Naive thymus-derived CD4-positive, alpha-beta T cell (primary cell): Measurements from ENCODE around the gene KRTAP2-3. TPM values are rescaled to one million over a fixed set of nuclear protein-coding genes. Genes with fewer than 3 reads are reported as not detected.
"Not testable (repeated sequence)": the region's sequence is repeated elsewhere in the genome, so short reads cannot be mapped to it uniquely, and the experiment has no call there.

Experiments used
- ATAC-seq: fragments of 150-1000 bp; cut with Tn5 transposase; 2 replicates; pipeline ENCODE4 v1.10.0; 2021; ENCODE audit warnings: mild to moderate bottlenecking, moderate library complexity
- CTCF ChIA-PET: fragments of 350-600 bp; sonication (Branson Sonifier 250); formaldehyde crosslinking; loops from one replicate; lab custom pipeline; 2021; ENCODE audit warnings: antibody characterized with exemption; lab: Charles Lee
- POLR2A ChIA-PET: fragments of 350-600 bp; sonication (Branson Sonifier 250); formaldehyde crosslinking; loops from one replicate; lab custom pipeline; 2021; ENCODE audit warnings: antibody characterized with exemption, inconsistent platforms; lab: Charles Lee
- DNase-seq, 9 donors: peaks; one replicate each; pipeline versions ENCODE4 v3.0.0 to v3.0.0-alpha.2; 2020 to 2022; ENCODE audit warnings: mixed read lengths in 1 of 9
- H3K27ac ChIP-seq: one replicate; pipeline ENCODE4 v1.7.0; 2013; ENCODE audit warnings: mild to moderate bottlenecking, low read depth, low read length, moderate library complexity
- H3K27me3 ChIP-seq, 2 donors: one replicate each; pipeline ENCODE4 v1.7.0; 2013; ENCODE audit warnings: low read length in 2 of 2, mild to moderate bottlenecking in 2 of 2, moderate library complexity in 2 of 2; ENCODE audit not compliant: control insufficient read depth in 2 of 2, insufficient read depth in 2 of 2
- H3K36me3 ChIP-seq, 3 experiments: 1 replicate in 2 of 3; 2 replicates in 1 of 3; pipeline ENCODE4 v1.7.0; 2013; ENCODE audit warnings: low read length in 3 of 3, mild to moderate bottlenecking in 3 of 3, moderate library complexity in 1 of 3; ENCODE audit not compliant: insufficient read depth in 3 of 3, control insufficient read depth in 2 of 3
- H3K4me1 ChIP-seq, 2 donors: one replicate each; pipeline ENCODE4 v1.7.0; 2013; ENCODE audit warnings: low read length in 2 of 2, mild to moderate bottlenecking in 2 of 2, moderate library complexity in 1 of 2; ENCODE audit not compliant: control insufficient read depth in 2 of 2, insufficient read depth in 2 of 2
- H3K4me3 ChIP-seq: 2 replicates; pipeline ENCODE4 v1.7.0; 2013; ENCODE audit warnings: mild to moderate bottlenecking, low read length
- H3K9me3 ChIP-seq, 3 experiments: 1 replicate in 2 of 3; 2 replicates in 1 of 3; pipeline ENCODE4 v1.7.0; 2013; ENCODE audit warnings: low read length in 3 of 3; ENCODE audit not compliant: control insufficient read depth in 2 of 3
- H3K27ac Mint-ChIP-seq, 9 donors: one replicate each; pipeline ENCODE4 v1.8.0; 2020 to 2022; ENCODE audit warnings: mixed read lengths in 9 of 9, mild to moderate bottlenecking in 8 of 9, moderate library complexity in 5 of 9, inconsistent platforms in 2 of 9
- H3K27me3 Mint-ChIP-seq, 5 donors: one replicate each; pipeline ENCODE4 v1.8.0; 2021 to 2022; ENCODE audit warnings: mixed read lengths in 5 of 5, mild to moderate bottlenecking in 1 of 5
- H3K36me3 Mint-ChIP-seq, 5 donors: one replicate each; pipeline ENCODE4 v1.8.0; 2020 to 2022; ENCODE audit warnings: mixed read lengths in 5 of 5, mild to moderate bottlenecking in 3 of 5, inconsistent platforms in 1 of 5
- H3K4me1 Mint-ChIP-seq, 7 donors: one replicate each; pipeline ENCODE4 v1.8.0; 2020 to 2022; ENCODE audit warnings: mixed read lengths in 7 of 7, mild to moderate bottlenecking in 3 of 7, inconsistent platforms in 1 of 7
- H3K4me3 Mint-ChIP-seq, 10 donors: one replicate each; pipeline ENCODE4 v1.8.0; 2020 to 2022; ENCODE audit warnings: mild to moderate bottlenecking in 10 of 10, mixed read lengths in 10 of 10, moderate library complexity in 6 of 10, inconsistent platforms in 2 of 10
- H3K9me3 Mint-ChIP-seq, 11 donors: one replicate each; pipeline ENCODE4 v1.8.0; 2020 to 2022; ENCODE audit warnings: mixed read lengths in 11 of 11, mild to moderate bottlenecking in 4 of 11, inconsistent platforms in 1 of 11, moderate library complexity in 1 of 11
- intact Hi-C, 2 donors: fragments of 100-400 bp; cut with micrococcal nuclease; formaldehyde crosslinking; loops; one replicate each; pipeline ENCODE4 v1.15.1; 2023
- polyA plus RNA-seq, 2 donors: library from polyadenylated mRNA; unstranded; fragments of 300-500 nt; fragmentation: Illumina TruSeq; gene quantifications; one replicate each; pipeline ENCODE4 v1.2.3, GENCODE V29; 2021
- total RNA-seq, 6 experiments: library from RNA in 5 of 6; stranded (reverse) in 5 of 6; gene quantifications; 1 replicate in 5 of 6; 2 replicates in 1 of 6; pipeline ENCODE4 v1.2.3 and lab custom pipeline; 2021 to 2026

KRTAP2-3 gene
- total and polyA plus RNA-seq, 7 experiments from 2014 or later = not detected

GRCh38 chr17:41054025-41054424 is 5.9 kb downstream of the KRTAP2-3 start:
- no peak overlapping the region for H3K27ac ChIP-seq
- CTCF ChIA-PET = no interaction called here
- intact Hi-C loops = no loop called here
- Mint-ChIP-seq H3K27me3 (peaks cover 8 to 31% (median 20%) of the 10 kb centered on the region in 5 donors), H3K4me3 (no peak overlapping the region), H3K9me3 (peaks cover 0 to 8% (median 0%) of the 10 kb centered on the region in 11 donors), H3K27ac (no peak overlapping the region), H3K4me1 (no peaks in the 10 kb centered on the region), H3K36me3 (peaks cover 0 to 3% (median 0%) of the 10 kb centered on the region in 5 donors)
- POLR2A ChIA-PET = no interaction called here
- DNase-seq (no peak), ATAC-seq (no peak)
- no peaks in the 10 kb centered on the region for H3K36me3 ChIP-seq
- no peaks in the 10 kb centered on the region for H3K4me1 ChIP-seq
- no peaks in the 10 kb centered on the region for H3K9me3 ChIP-seq
- no peaks in the 10 kb centered on the region for H3K27me3 ChIP-seq
- no peak overlapping the region for H3K4me3 ChIP-seq

DNA sequence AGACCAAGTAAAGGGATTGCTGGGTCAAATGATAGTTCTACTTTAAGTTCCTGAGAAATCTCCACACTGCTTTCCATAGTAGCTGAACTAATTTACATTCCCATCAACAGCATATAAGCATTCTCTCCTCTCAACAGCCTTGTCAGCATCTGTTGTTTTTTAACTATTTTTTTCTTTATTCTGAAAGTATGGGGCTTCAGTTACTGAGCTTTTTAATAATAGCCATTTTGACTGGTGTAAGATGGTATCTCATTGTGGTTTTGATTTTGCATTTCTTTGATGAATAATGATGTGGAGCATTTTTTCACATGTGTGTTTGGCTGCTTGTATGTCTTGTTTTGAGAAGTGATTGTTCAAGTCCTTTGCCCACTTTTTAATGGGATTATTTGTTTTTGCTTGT is 7.3 kb downstream of the KRTAP2-3 start:
- ChIA-PET CTCF (no interaction called here), POLR2A (no interaction called here)
- Mint-ChIP-seq H3K27ac (no peak overlapping the region), H3K27me3 (peaks cover 4 to 20% (median 13%) of the 10 kb centered on the region in 5 donors), H3K4me1 (no peaks in the 10 kb centered on the region), H3K9me3 (peaks cover 0 to 6% (median 0%) of the 10 kb centered on the region in 11 donors), H3K36me3 (peaks cover 0 to 2% (median 0%) of the 10 kb centered on the region in 5 donors), H3K4me3 (no peak overlapping the region)
- DNase-seq = no peak
- ATAC-seq = no peak
- H3K27me3 ChIP-seq = no peaks in the 10 kb centered on the region
- H3K36me3 ChIP-seq = no peaks in the 10 kb centered on the region
- H3K4me1 ChIP-seq = no peaks in the 10 kb centered on the region
- no peaks in the 10 kb centered on the region for H3K9me3 ChIP-seq
- no peak overlapping the region for H3K4me3 ChIP-seq
- intact Hi-C loops = no loop called here
- no peak overlapping the region for H3K27ac ChIP-seq

DNA sequence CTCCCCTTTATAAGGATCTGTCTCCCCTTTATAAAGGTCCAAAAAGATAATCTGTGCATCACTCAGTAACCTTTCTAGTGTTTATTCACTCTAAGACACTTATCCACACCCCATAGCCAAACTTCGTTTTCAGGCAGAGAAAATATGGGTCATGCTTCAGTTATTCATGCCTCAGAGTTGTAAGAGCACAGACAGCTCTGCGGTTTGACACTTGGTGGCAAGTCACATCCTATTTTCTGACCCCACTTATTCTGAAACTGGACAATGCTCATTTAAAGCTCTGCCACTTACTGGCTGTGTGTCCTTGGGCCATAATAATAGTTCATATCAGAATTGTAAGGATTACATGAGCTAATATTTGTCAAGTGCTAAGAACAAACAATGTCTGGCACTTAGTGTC is 10.8 kb downstream of the KRTAP2-3 start:
- intact Hi-C loops = loop anchor here in 1 of 2 donors (5.0 kb wide), 1 partner anchor 113 kb away; the partner anchor contains the start of gene KRTAP4-4

GRCh38 chr17:41048441-41048840 is 11.5 kb downstream of the KRTAP2-3 start:
- intact Hi-C loops = loop anchor here in 1 of 2 donors (5.0 kb wide), 1 partner anchor 114 kb away; the partner anchor contains the start of gene KRTAP4-4
- no peak overlapping the region for H3K4me3 Mint-ChIP-seq

More for the DNA sequence above, 10.8 kb downstream of the KRTAP2-3 start:
- no peak overlapping the region for H3K4me3 Mint-ChIP-seq
- peaks cover 0 to 3% (median 0%) of the 10 kb centered on the region in 11 donors for H3K9me3 Mint-ChIP-seq
- no peaks in the 10 kb centered on the region for H3K36me3 ChIP-seq
- POLR2A ChIA-PET = interaction anchor here (0.7 kb wide), 1 partner anchor 409 kb away, joined by 3 read pairs; no protein-coding TSS in a partner anchor
- no peaks in the 10 kb centered on the region for H3K9me3 ChIP-seq
- H3K27ac Mint-ChIP-seq = no peak overlapping the region
- CTCF ChIA-PET = no interaction called here
- no peak overlapping the region for H3K27ac ChIP-seq
- peaks cover 13 to 23% (median 18%) of the 10 kb centered on the region in 5 donors for H3K27me3 Mint-ChIP-seq
- DNase-seq = no peak
- ATAC-seq = no peak
- H3K27me3 ChIP-seq = no peaks in the 10 kb centered on the region
- no peaks in the 10 kb centered on the region for H3K36me3 Mint-ChIP-seq
- no peaks in the 10 kb centered on the region for H3K4me1 Mint-ChIP-seq
- no peak overlapping the region for H3K4me3 ChIP-seq
- H3K4me1 ChIP-seq = no peaks in the 10 kb centered on the region

GRCh38 chr17:41046735-41047465 is 13.0 kb downstream of the KRTAP2-3 start, which contains the start of gene KRTAP2-1:
Gene KRTAP2-1, minus strand, starts transcription at chr17:41047316. Its CDS starts 49 bp downstream, at chr17:41047267.
- H3K4me3 ChIP-seq, POLR2A ChIA-PET, H3K36me3 Mint-ChIP-seq, H3K27ac ChIP-seq, H3K27me3 ChIP-seq, H3K4me1 ChIP-seq, H3K4me1 Mint-ChIP-seq, H3K9me3 ChIP-seq, DNase-seq, CTCF ChIA-PET, ATAC-seq, H3K36me3 ChIP-seq: not testable (repeated sequence)
- Mint-ChIP-seq H3K27ac (peak within 1 kb of the TSS in 1 of 9 donors; percentile 21), H3K27me3 (peaks cover 17 to 23% (median 20%) of the 10 kb centered on the region in 5 donors), H3K9me3 (peaks cover 0 to 17% (median 5%) of the 10 kb centered on the region in 11 donors), H3K4me3 (peak within 1 kb of the TSS in 1 of 10 donors; percentile 26)
- intact Hi-C loops = loop anchor here in 1 of 2 donors (5.0 kb wide), 1 partner anchor 115 kb away; the partner anchor contains the start of gene KRTAP4-4

More at GRCh38 chr17:41048441-41048840, 11.5 kb downstream of the KRTAP2-3 start:
- ATAC-seq (no peak), DNase-seq (no peak)
- Histone ChIP-seq H3K27ac (no peak overlapping the region), H3K9me3 (no peaks in the 10 kb centered on the region), H3K4me1 (no peaks in the 10 kb centered on the region), H3K4me3 (no peak overlapping the region), H3K36me3 (no peaks in the 10 kb centered on the region), H3K27me3 (no peaks in the 10 kb centered on the region)
- Mint-ChIP-seq H3K4me1 (no peaks in the 10 kb centered on the region), H3K27me3 (peaks cover 13 to 23% (median 18%) of the 10 kb centered on the region in 5 donors), H3K27ac (no peak overlapping the region), H3K9me3 (peaks cover 0 to 7% (median 2%) of the 10 kb centered on the region in 11 donors), H3K36me3 (peaks cover 0 to 2% (median 0%) of the 10 kb centered on the region in 5 donors)
- CTCF ChIA-PET = no interaction called here
- POLR2A ChIA-PET = no interaction called here

DNA sequence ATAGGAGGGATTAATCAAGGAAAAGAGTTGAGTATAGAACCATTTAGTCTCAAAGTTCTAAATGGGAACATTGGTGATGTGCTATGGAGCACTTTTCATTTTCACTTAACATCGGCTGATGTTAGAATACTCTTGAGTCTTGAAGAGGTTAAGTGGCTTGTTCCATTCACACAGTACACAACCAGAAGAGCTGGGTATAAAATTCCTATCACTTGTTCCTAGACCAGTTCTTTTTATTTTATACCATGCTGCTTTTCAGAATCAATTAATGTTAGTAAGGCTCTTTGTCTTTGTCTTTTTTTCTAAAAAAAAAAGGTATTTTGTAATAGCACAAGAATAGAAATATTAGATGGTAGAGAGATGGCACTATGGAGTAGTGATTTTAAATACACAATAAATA is 17.0 kb downstream of the KRTAP2-3 start:
- POLR2A ChIA-PET = no interaction called here
- Mint-ChIP-seq H3K27me3 (peaks cover 13 to 20% (median 17%) of the 10 kb centered on the region in 5 donors), H3K4me1 (no peaks in the 10 kb centered on the region), H3K36me3 (peaks cover 0 to 4% (median 0%) of the 10 kb centered on the region in 5 donors), H3K4me3 (no peak overlapping the region), H3K9me3 (peaks cover 0 to 17% (median 5%) of the 10 kb centered on the region in 11 donors), H3K27ac (no peak overlapping the region)
- DNase-seq = no peak
- no peaks in the 10 kb centered on the region for H3K36me3 ChIP-seq
- H3K4me3 ChIP-seq = no peak overlapping the region
- H3K27ac ChIP-seq = no peak overlapping the region
- intact Hi-C loops = no loop called here
- no peaks in the 10 kb centered on the region for H3K4me1 ChIP-seq
- CTCF ChIA-PET = no interaction called here
- H3K9me3 ChIP-seq = no peaks in the 10 kb centered on the region
- no peak for ATAC-seq
- no peaks in the 10 kb centered on the region for H3K27me3 ChIP-seq
